Measurements from ENCODE around the gene ABCA7.

Gene ABCA7

DNA sequence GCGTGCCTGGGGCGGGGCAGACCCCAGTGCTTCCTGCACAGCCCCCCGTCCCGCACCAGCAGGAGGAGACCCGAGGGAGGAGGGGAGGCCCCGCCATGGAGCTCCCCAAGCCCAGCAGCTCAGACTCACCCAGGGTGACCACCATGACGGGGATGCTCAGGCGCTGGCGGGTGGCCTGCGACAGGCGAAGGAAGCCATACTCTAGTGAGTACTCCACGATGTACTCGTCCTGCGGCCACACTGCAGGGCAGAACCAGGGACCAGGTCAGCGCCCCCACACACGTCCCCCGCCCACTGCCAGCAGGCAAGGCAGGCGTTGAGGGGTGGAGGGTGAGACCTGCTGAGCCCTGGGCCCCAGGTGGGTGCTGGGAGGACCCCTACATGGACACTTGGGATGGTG is 27.6 kb upstream of the ABCA7 start:
- H3F3A ChIP-seq (ENCODE audit: insufficient read depth): no peaks in the 10 kb centered on the region
- TF ChIP-seq EZH2phosphoT487 (conservative IDR thresholded peaks at IDR 0.05; ENCODE audit: low read length): no peak
- TF ChIP-seq, protein P1, sequence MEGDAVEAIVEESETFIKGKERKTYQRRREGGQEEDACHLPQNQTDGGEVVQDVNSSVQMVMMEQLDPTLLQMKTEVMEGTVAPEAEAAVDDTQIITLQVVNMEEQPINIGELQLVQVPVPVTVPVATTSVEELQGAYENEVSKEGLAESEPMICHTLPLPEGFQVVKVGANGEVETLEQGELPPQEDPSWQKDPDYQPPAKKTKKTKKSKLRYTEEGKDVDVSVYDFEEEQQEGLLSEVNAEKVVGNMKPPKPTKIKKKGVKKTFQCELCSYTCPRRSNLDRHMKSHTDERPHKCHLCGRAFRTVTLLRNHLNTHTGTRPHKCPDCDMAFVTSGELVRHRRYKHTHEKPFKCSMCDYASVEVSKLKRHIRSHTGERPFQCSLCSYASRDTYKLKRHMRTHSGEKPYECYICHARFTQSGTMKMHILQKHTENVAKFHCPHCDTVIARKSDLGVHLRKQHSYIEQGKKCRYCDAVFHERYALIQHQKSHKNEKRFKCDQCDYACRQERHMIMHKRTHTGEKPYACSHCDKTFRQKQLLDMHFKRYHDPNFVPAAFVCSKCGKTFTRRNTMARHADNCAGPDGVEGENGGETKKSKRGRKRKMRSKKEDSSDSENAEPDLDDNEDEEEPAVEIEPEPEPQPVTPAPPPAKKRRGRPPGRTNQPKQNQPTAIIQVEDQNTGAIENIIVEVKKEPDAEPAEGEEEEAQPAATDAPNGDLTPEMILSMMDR (IDR thresholded peaks at IDR 0.05; ENCODE audit: insufficient read depth, low read length, poor library complexity, severe bottlenecking): no peak
- H3K4me3 ChIP-seq (ENCODE audit: insufficient read depth, low read length, poor library complexity, severe bottlenecking): no peak overlapping the region
- H3K27me3 ChIP-seq (ENCODE audit: low read length): no peaks in the 10 kb centered on the region
- H3K9me2 ChIP-seq (replicated peaks; ENCODE audit: insufficient read depth, low read length): no peaks in the 10 kb centered on the region
- H2AFZ ChIP-seq (ENCODE audit: low read depth, low read length, severe bottlenecking): no peak overlapping the region
- no peak overlapping the region for H3K27ac ChIP-seq (ENCODE audit: low read depth, low read length)
- no peaks in the 10 kb centered on the region for H3K36me3 ChIP-seq (ENCODE audit: low read length)
- H3K4me2 ChIP-seq (ENCODE audit: low read depth, low read length, poor library complexity, severe bottlenecking): no peak overlapping the region
- H3K9me3 ChIP-seq (ENCODE audit: insufficient read depth, low read length): no peaks in the 10 kb centered on the region
- no peak overlapping the region for H3K9ac ChIP-seq (ENCODE audit: low read length)
- 0 out of 2 replicates have a peak, but pooled peaks cover 5% of the 10 kb centered on the region for H4K20me1 ChIP-seq (ENCODE audit: low read depth, low read length)
- peaks cover 29% of the 10 kb centered on the region for H3K79me2 ChIP-seq (ENCODE audit: insufficient read depth, low read length)

DNA sequence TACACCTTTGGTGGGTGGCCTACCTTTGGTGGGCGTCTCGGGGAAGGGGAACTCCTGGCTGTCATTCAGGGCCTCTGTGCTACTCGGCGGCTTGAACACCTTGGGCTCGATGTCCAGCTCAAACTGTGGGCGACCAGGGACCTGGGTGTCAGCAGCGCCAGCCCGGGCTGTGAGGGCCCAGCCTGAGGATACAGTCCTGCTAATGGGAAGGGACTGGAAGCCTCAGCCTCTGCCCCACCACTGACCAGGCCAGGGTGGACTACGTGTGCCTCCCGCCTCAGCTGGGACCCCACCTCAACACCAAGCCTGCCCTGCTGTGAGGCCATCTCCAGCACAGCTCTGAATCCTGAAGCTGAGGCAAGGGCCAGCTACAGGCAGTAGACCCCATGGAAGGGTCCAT is 26.7 kb upstream of the ABCA7 start:
- H3K9me3 ChIP-seq (ENCODE audit: insufficient read depth, low read length): no peaks in the 10 kb centered on the region
- H3K9me2 ChIP-seq (replicated peaks; ENCODE audit: insufficient read depth, low read length): no peaks in the 10 kb centered on the region
- 0 out of 2 replicates have a peak, but pooled peaks cover 5% of the 10 kb centered on the region for H4K20me1 ChIP-seq (ENCODE audit: low read depth, low read length)
- no peaks in the 10 kb centered on the region for H3F3A ChIP-seq (ENCODE audit: insufficient read depth)
- no peak for TF ChIP-seq EZH2phosphoT487 (conservative IDR thresholded peaks at IDR 0.05; ENCODE audit: low read length)
- TF ChIP-seq, protein P1 (IDR thresholded peaks at IDR 0.05; ENCODE audit: insufficient read depth, low read length, poor library complexity, severe bottlenecking): no peak
- no peaks in the 10 kb centered on the region for H3K36me3 ChIP-seq (ENCODE audit: low read length)
- H3K79me2 ChIP-seq (ENCODE audit: insufficient read depth, low read length): peaks cover 37% of the 10 kb centered on the region
- H3K4me3 ChIP-seq (ENCODE audit: insufficient read depth, low read length, poor library complexity, severe bottlenecking): no peak overlapping the region
- H3K27ac ChIP-seq (ENCODE audit: low read depth, low read length): no peak overlapping the region
- no peak overlapping the region for H2AFZ ChIP-seq (ENCODE audit: low read depth, low read length, severe bottlenecking)
- no peaks in the 10 kb centered on the region for H3K27me3 ChIP-seq (ENCODE audit: low read length)
- no peak overlapping the region for H3K9ac ChIP-seq (ENCODE audit: low read length)
- no peak overlapping the region for H3K4me2 ChIP-seq (ENCODE audit: low read depth, low read length, poor library complexity, severe bottlenecking)

DNA sequence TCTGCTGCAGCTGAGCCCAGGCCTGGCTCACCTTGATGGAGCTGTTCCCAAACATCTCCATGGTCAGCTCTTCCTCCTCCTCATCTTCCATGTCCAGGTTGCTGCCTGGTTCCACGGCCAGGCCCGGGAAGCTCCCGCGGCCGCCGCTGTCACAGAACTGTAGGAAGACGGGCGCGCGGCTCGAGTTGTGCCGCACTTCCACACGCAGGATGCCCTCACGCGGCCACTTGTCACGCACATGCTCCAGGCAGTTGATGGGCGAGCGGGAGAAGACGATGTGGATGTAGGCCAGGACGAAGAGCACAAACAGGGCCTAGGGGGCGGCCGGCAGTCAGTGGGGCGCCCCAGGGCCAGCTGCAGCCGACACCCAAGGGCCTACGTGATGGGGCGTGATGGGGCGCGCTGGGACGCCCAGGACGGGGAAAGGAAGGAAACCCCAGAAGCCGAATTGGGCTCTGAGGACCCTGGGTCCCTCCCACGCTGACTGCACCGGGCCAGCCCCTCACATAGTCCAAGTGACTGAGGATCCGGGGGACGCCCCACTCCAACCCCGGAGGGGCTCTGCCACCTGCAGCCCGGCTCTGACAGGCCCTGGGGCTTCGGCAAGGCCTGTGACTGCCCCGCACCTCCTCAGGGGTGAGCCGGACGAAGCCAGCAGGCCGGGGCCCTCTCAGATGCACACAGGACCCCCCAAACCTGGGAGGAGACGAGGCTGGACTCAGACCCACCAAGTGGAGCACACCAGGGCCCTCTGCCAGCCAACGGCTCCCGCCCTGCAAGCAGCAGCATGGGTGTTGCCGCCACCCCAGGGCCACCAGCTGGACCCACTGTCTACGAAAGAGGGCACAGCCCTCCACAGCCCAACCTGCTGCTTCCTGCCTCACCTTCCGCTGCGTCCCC is 25.5 kb upstream of the ABCA7 start:
- Histone ChIP-seq H4K20me1 (ENCODE audit: low read depth, low read length) (0 out of 2 replicates have a peak, but pooled peaks cover 5% of the 10 kb centered on the region), H3K4me3 (ENCODE audit: insufficient read depth, low read length, poor library complexity, severe bottlenecking) (no peak overlapping the region), H3K9ac (ENCODE audit: low read length) (no peak overlapping the region), H3K9me2 (replicated peaks; ENCODE audit: insufficient read depth, low read length) (no peaks in the 10 kb centered on the region), H2AFZ (ENCODE audit: low read depth, low read length, severe bottlenecking) (no peak overlapping the region), H3K27ac (ENCODE audit: low read depth, low read length) (no peak overlapping the region), H3K4me2 (ENCODE audit: low read depth, low read length, poor library complexity, severe bottlenecking) (no peak overlapping the region), H3K27me3 (ENCODE audit: low read length) (no peaks in the 10 kb centered on the region), H3K36me3 (ENCODE audit: low read length) (no peaks in the 10 kb centered on the region), H3K9me3 (ENCODE audit: insufficient read depth, low read length) (no peaks in the 10 kb centered on the region), H3K79me2 (ENCODE audit: insufficient read depth, low read length) (peaks cover 49% of the 10 kb centered on the region), H3F3A (ENCODE audit: insufficient read depth) (no peaks in the 10 kb centered on the region)
- TF ChIP-seq, protein P1 (IDR thresholded peaks at IDR 0.05; ENCODE audit: insufficient read depth, low read length, poor library complexity, severe bottlenecking): no peak
- TF ChIP-seq EZH2phosphoT487 (conservative IDR thresholded peaks at IDR 0.05; ENCODE audit: low read length): no peak

All from SU-DHL-6 (cell line).